DND-41 (cell line): Measurements from ENCODE around the gene CACNG3.

Source experiments
- CTCF ChIP-seq: IDR thresholded peaks from 2 replicates; pipeline ENCODE4 v1.5.1; 2012; ENCODE audit warnings: borderline replicate concordance, low read length, moderate library complexity, mild to moderate bottlenecking; ENCODE audit not compliant: poor library complexity, severe bottlenecking; ENCODE audit errors: extremely low read depth
- EZH2 ChIP-seq: IDR thresholded peaks from 3 replicates; pipeline ENCODE4 v1.6.1; 2012; ENCODE audit warnings: borderline replicate concordance, low read depth, mild to moderate bottlenecking, moderate library complexity, low read length, inconsistent platforms; ENCODE audit not compliant: severe bottlenecking

- TF ChIP-seq CTCF = no peak
- TF ChIP-seq EZH2 = no peak
Observed at GRCh38 chr16:24346734-24347133, 90.6 kb downstream of the CACNG3 start.
